Activated CD4-positive, alpha-beta T cell treated with anti-CD3 and anti-CD28 coated beads for 36 hours (primary cell): ENCODE results near the gene FAM168B. TPM values are rescaled to one million over a fixed set of nuclear protein-coding genes. Genes with fewer than 3 reads are reported as not detected.
A peak's percentile ranks its signal among the peaks of the same experiment; 100 is the strongest.
"Not testable (repeated sequence)": the region's sequence is repeated elsewhere in the genome, so short reads cannot be mapped to it uniquely, and the experiment has no call there.

Experiments used
- ATAC-seq: fragments of 200-7000 bp; cut with Tn5 transposase; one replicate; pipeline ENCODE4 v1.10.0; 2021; ENCODE audit warnings: mild to moderate bottlenecking, moderate library complexity
- CTCF ChIA-PET: fragments of 350-600 bp; sonication (Branson Sonifier 250); formaldehyde crosslinking; loops from one replicate; lab custom pipeline; 2021; ENCODE audit warnings: antibody characterized with exemption; lab: Charles Lee
- POLR2A ChIA-PET: fragments of 350-600 bp; sonication (Branson Sonifier 250); formaldehyde crosslinking; loops from one replicate; lab custom pipeline; 2021; ENCODE audit warnings: antibody characterized with exemption, inconsistent platforms; lab: Charles Lee
- DNase-seq: peaks from one replicate; pipeline ENCODE4 v3.0.0-alpha.2; 2020
- H3K27ac Mint-ChIP-seq: one replicate; pipeline ENCODE4 v1.8.0; 2021; ENCODE audit warnings: mixed read lengths
- H3K27me3 Mint-ChIP-seq: one replicate; pipeline ENCODE4 v1.8.0; 2021; ENCODE audit warnings: mixed read lengths
- H3K36me3 Mint-ChIP-seq: one replicate; pipeline ENCODE4 v1.8.0; 2021; ENCODE audit warnings: low read depth, mixed read lengths
- H3K4me1 Mint-ChIP-seq: one replicate; pipeline ENCODE4 v1.8.0; 2021; ENCODE audit warnings: mixed read lengths
- H3K4me3 Mint-ChIP-seq: one replicate; pipeline ENCODE4 v1.8.0; 2021; ENCODE audit warnings: mild to moderate bottlenecking, moderate library complexity, mixed read lengths
- H3K9me3 Mint-ChIP-seq: one replicate; pipeline ENCODE4 v1.8.0; 2021; ENCODE audit warnings: low read depth, mixed read lengths
- intact Hi-C, 2 experiments: fragments of 100-400 bp; cut with DNase I in 1 of 2; cut with micrococcal nuclease in 1 of 2; formaldehyde crosslinking; loops; one replicate each; pipeline versions ENCODE4 v1.14.2 to v1.15.1; 2022 to 2024; cut with DNase I, micrococcal nuclease
- total RNA-seq, 2 experiments: library from RNA; stranded (reverse); gene quantifications; one replicate each; pipeline ENCODE4 v1.2.3, GENCODE V29; 2021

FAM168B gene
- total RNA-seq, 2 experiments from 2014 or later: 59.8 to 74.7 TPM

DNA sequence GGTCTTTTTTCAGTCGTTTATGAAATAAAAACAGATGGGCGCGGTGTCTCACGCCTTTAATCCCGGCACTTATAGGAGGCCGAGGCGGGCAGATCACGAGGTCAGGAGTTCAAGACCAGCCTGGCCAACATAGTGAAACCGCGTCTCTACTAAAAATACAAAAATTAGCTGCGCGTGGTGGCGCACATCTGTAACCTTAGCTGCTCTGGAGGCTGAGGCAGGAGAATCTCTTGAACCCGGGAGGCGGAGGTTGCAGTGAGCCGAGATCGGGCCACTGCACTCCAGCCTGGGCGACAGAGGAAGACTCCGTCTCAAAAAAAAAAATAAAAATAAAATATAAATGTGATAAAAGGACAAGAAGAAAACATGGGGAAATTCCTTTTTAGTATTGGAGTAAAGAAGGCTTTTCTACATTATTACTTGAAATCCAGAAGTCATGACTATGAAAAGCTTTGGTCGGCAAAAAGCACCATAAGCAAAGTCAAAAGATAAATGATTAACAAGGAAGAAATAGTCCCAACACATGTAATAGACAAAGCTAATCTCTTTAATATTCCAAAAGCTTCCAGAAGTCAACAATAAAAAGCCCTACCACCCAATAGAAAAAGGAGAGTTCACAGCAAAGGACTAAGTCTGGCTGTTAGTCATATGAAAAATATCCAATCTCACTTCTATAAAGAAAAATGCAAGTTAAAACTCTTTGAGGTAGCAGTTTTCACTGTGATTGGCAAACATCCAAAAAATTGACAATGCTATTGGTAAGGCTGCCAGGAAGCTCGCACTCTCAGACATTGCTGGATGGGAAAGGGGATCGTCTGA, 1.4 kb upstream of the FAM168B start:
- intact Hi-C loops: loop anchor here (5.0 to 10.0 kb wide), 4 partner anchors 272 to 720 kb away; no protein-coding TSS in a partner anchor
- Mint-ChIP-seq H3K27me3 (no peaks in the 10 kb centered on the region), H3K36me3 (peaks cover 7% of the 10 kb centered on the region), H3K4me3 (peak overlapping the region; percentile 81), H3K9me3 (no peaks in the 10 kb centered on the region), H3K4me1 (peaks cover 17% of the 10 kb centered on the region), H3K27ac (peak overlapping the region; percentile 19)
- no peak for DNase-seq
- CTCF ChIA-PET: interaction anchor here (0.7 to 0.9 kb wide), 3 partner anchors 9 to 398 kb away, joined by 3 to 5 read pairs (median 4); no protein-coding TSS in a partner anchor
- POLR2A ChIA-PET: no interaction called here
- ATAC-seq: no peak

DNA sequence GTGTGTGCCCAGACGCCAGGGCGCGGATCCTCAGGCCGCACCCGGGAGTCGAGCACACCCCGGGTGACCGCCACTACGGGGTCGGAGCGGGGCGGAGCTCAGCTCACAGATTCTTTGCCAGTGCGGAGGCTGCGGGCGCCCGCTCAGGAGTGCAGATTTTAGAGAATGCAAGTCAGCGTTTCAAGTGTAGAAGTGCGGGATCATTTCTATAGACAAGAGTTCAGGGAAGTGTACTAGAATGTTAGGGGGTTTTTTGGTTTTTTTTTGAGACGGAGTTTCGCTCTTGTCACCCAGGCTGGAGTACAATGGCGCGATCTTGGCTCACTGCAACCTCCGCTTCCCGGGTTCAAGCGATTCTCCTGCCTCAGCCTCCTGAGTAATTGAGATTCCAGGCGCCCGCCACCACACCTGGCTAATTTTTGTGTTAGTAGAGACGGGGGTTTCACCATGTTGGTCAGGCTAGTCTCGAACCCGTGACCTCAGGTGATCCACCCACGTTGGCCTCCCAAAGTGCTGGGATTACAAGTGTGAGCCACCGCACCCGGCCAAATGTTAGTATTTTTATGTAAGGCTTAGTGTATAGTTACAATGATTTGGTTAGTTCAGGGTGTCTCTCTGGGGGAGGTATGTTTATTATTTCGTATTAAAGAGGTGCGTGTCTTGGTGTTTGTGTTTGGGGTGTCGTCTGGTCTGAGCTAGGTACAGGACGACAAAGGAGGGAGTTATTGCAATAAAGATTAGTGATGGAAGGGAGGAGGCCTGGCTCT, 619 bp upstream of the FAM168B start:
- peak; percentile 43 for DNase-seq
- no peaks in the 10 kb centered on the region for H3K27me3 Mint-ChIP-seq
- intact Hi-C loops: loop anchor here (1.0 to 10.0 kb wide), 11 partner anchors 10 to 752 kb away; partner anchors contain the start of genes IMP4 (in 1 of the 2), MZT2A (in 1 of the 2) and PLEKHB2 (in 1 of the 2)

GRCh38 chr2:131092458-131093005, 728 bp downstream of the FAM168B start:
- peak; percentile 66 for DNase-seq
- no peaks in the 10 kb centered on the region for H3K27me3 Mint-ChIP-seq
- intact Hi-C loops: loop anchor here (1.0 to 10.0 kb wide), 11 partner anchors 12 to 750 kb away; partner anchors contain the start of genes IMP4 (in 1 of the 2), MZT2A (in 1 of the 2) and PLEKHB2 (in 1 of the 2)
- no peak for ATAC-seq
- H3K4me3 Mint-ChIP-seq: peak overlapping the region; percentile 75
- ChIA-PET CTCF (interaction anchor here (0.5 to 2.5 kb wide), 3 partner anchors 9 to 60 kb away, joined by 3 to 30 read pairs (median 4); partner anchors contain the start of gene PLEKHB2), POLR2A (interaction anchor here (0.6 to 1.6 kb wide), 5 partner anchors 12 to 69 kb away, joined by 3 to 7 read pairs (median 5); partner anchors contain the start of gene PLEKHB2)
- peak overlapping the region; percentile 72 for H3K27ac Mint-ChIP-seq
- peaks cover 24% of the 10 kb centered on the region for H3K36me3 Mint-ChIP-seq
- H3K9me3 Mint-ChIP-seq: no peaks in the 10 kb centered on the region
- peaks cover 31% of the 10 kb centered on the region for H3K4me1 Mint-ChIP-seq

More for the DNA sequence above, 619 bp upstream of the FAM168B start:
- ChIA-PET CTCF (interaction anchor here (0.5 to 2.5 kb wide), 5 partner anchors 10 to 760 kb away, joined by 3 to 30 read pairs (median 4); partner anchors contain the start of gene PLEKHB2), POLR2A (interaction anchor here (0.7 to 1.6 kb wide), 4 partner anchors 9 to 64 kb away, joined by 3 to 7 read pairs (median 4); partner anchors contain the start of gene PLEKHB2)
- peaks cover 23% of the 10 kb centered on the region for H3K4me1 Mint-ChIP-seq
- H3K27ac Mint-ChIP-seq: peak overlapping the region; percentile 97
- H3K9me3 Mint-ChIP-seq: no peaks in the 10 kb centered on the region
- peaks cover 14% of the 10 kb centered on the region for H3K36me3 Mint-ChIP-seq
- ATAC-seq: peak; percentile 73
- peak overlapping the region; percentile 81 for H3K4me3 Mint-ChIP-seq

GRCh38 chr2:131085646-131086045, 7.6 kb downstream of the FAM168B start:
- Mint-ChIP-seq H3K36me3 (peaks cover 64% of the 10 kb centered on the region), H3K4me3 (no peak overlapping the region), H3K27me3 (no peaks in the 10 kb centered on the region), H3K4me1 (peaks cover 45% of the 10 kb centered on the region), H3K9me3 (no peaks in the 10 kb centered on the region), H3K27ac (peak overlapping the region; percentile 61)
- ATAC-seq (no peak), DNase-seq (no peak)
- intact Hi-C loops: no loop called here
- ChIA-PET CTCF (interaction anchor here (1.2 kb wide), 1 partner anchor 11 kb away, joined by 4 read pairs; no protein-coding TSS in a partner anchor), POLR2A (no interaction called here)

- H3K36me3 Mint-ChIP-seq: peaks cover 73% of the 10 kb centered on the region
- H3K4me3 Mint-ChIP-seq: no peak overlapping the region
- no peak overlapping the region for H3K27ac Mint-ChIP-seq
- no peaks in the 10 kb centered on the region for H3K9me3 Mint-ChIP-seq
- DNase-seq (no peak), ATAC-seq (no peak)
- H3K4me1 Mint-ChIP-seq: peaks cover 34% of the 10 kb centered on the region
- POLR2A ChIA-PET: no interaction called here
- H3K27me3 Mint-ChIP-seq: no peaks in the 10 kb centered on the region
- intact Hi-C loops: no loop called here
- CTCF ChIA-PET: interaction anchor here (0.7 kb wide), 1 partner anchor 41 kb away, joined by 4 read pairs; no protein-coding TSS in a partner anchor
Measured at GRCh38 chr2:131081190-131081589, 12.1 kb downstream of the FAM168B start.

GRCh38 chr2:131079931-131080330, 13.3 kb downstream of the FAM168B start:
- Mint-ChIP-seq H3K36me3 (peaks cover 70% of the 10 kb centered on the region), H3K4me1 (peaks cover 25% of the 10 kb centered on the region)
- H3K27me3 Mint-ChIP-seq, H3K4me3 Mint-ChIP-seq, H3K9me3 Mint-ChIP-seq, CTCF ChIA-PET, ATAC-seq, POLR2A ChIA-PET, H3K27ac Mint-ChIP-seq, intact Hi-C loops, DNase-seq: not testable (repeated sequence)

- CTCF ChIA-PET: no interaction called here
- POLR2A ChIA-PET: no interaction called here
- no peak for DNase-seq
- Mint-ChIP-seq H3K4me3 (no peak overlapping the region), H3K9me3 (no peaks in the 10 kb centered on the region), H3K4me1 (peaks cover 22% of the 10 kb centered on the region), H3K27me3 (no peaks in the 10 kb centered on the region), H3K36me3 (peaks cover 74% of the 10 kb centered on the region), H3K27ac (no peak overlapping the region)
- intact Hi-C loops: no loop called here
- no peak for ATAC-seq
Measured at GRCh38 chr2:131077966-131078365, 15.3 kb downstream of the FAM168B start.

DNA sequence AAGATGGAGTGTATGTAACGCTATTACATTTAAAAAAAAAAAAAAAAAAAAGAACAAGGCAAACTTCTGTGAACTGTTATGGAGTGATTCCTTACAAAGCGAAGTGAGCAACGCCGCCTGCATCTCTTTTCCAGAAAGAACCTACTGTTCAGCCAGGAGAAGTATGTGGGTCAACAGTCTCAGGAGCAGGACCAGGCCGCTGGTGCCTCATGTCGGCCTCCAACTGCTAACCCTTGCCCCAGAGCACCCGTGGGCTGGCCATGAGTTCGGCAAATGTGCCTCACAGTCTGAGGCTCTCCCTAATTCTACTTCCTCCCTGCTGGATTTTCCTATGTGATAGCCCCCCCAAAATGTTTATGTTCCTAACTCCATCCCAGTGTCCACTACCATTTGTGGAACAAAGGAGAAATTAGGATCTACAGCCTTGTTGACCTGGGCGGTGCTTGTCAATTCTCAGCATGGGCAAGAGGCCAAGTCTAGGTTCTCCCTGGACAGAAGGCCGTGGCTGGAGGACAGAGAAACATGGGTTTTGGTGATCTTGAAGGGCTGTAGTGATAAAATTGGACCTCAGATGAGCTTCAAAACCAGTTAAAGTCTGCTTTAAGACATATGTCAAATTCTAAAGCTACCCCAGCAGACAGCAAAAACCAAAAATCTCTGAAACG, 15.9 kb downstream of the FAM168B start:
- POLR2A ChIA-PET: no interaction called here
- H3K4me1 Mint-ChIP-seq: peaks cover 21% of the 10 kb centered on the region
- no peak for ATAC-seq
- H3K27me3 Mint-ChIP-seq: no peaks in the 10 kb centered on the region
- no peaks in the 10 kb centered on the region for H3K9me3 Mint-ChIP-seq
- DNase-seq: no peak
- H3K36me3 Mint-ChIP-seq: peaks cover 73% of the 10 kb centered on the region
- no peak overlapping the region for H3K4me3 Mint-ChIP-seq
- intact Hi-C loops: no loop called here
- CTCF ChIA-PET: no interaction called here
- H3K27ac Mint-ChIP-seq: no peak overlapping the region

DNA sequence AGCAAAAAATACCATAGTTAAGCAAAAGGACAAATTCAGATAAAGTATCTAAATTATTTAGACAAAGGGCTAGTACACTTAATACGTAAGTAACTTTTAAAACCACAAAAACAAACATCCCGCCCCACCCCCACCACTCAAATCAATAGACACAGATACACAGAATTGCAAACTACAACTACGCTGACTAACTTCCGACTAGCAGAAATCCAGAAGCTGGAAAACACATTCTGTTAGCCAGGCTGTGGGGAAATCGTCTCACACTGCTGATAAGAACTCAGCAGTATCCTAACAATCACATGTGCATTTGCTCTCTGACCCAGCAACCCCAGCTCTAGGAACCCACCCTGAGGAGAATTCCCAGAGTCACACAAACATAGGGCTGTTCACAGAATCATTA, 16.6 kb downstream of the FAM168B start:
- H3K4me3 Mint-ChIP-seq: no peak overlapping the region
- peaks cover 73% of the 10 kb centered on the region for H3K36me3 Mint-ChIP-seq
- ChIA-PET CTCF (no interaction called here), POLR2A (no interaction called here)
- intact Hi-C loops: no loop called here
- ATAC-seq (no peak), DNase-seq (no peak)
- no peaks in the 10 kb centered on the region for H3K9me3 Mint-ChIP-seq
- H3K27ac Mint-ChIP-seq: no peak overlapping the region
- H3K4me1 Mint-ChIP-seq: peaks cover 25% of the 10 kb centered on the region
- no peaks in the 10 kb centered on the region for H3K27me3 Mint-ChIP-seq

GRCh38 chr2:131075578-131075977, 17.7 kb downstream of the FAM168B start:
- intact Hi-C loops, DNase-seq, H3K27ac Mint-ChIP-seq, H3K27me3 Mint-ChIP-seq, H3K4me3 Mint-ChIP-seq, POLR2A ChIA-PET, CTCF ChIA-PET, ATAC-seq, H3K9me3 Mint-ChIP-seq: not testable (repeated sequence)
- Mint-ChIP-seq H3K36me3 (peaks cover 72% of the 10 kb centered on the region), H3K4me1 (peaks cover 21% of the 10 kb centered on the region)
